Suppressor macrophage (primary cell): ENCODE data around the gene GLP1R.

ENCODE experiments used
- DNase-seq, 4 experiments: peaks; one replicate each; pipeline ENCODE4 v3.0.0-alpha.2; 2020 to 2022
- total RNA-seq, 17 experiments: gene quantifications; one replicate each; lab custom pipeline; 2026; ENCODE audit warnings: mixed read lengths in 6 of 17, inconsistent platforms in 3 of 17; lab: John Stamatoyannopoulos, UW

Gene GLP1R
- total RNA-seq = 0 to 3.2 (median 0) reads per million in 17 experiments

DNA sequence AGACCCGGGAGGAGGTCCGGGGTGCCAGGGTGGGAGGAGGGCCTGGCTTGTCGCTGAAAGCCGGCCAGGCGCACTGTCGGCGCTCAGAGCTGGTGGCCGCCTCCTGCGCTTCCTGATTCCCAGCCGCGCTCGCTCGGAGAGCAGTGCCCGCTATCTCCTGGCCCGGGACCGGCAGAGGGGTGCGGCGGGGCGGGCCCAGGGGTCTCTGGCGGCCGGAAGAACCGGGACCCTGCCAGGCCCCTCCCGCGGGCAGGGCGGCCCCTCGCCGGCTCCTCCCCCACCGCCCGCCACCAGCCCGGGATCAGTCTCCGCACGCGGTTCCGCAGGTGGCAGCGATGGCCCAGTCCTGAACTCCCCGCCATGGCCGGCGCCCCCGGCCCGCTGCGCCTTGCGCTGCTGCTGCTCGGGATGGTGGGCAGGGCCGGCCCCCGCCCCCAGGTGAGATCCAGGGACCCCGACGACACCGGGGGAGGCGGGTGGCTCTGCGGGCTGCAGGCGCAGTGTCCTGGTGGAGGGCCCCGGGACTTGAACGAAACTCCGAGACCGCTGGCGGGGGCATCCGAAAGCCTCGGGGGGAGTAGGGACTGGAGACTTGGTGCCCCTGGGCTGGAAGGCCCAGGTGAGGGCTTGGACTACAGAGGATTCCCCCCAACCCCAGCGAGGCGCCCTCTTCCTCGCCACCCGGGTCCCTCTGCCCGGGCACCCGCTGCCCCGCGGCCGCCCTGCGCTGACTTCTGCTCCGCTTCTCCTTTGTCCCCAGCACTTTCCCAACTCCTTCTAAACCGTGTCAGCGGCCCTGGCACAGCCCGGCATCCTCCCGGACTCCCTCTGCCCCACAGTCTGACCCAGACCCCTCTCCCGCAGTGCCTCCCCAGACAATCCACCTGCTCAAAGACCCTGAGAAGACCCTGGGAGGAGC lies at the start of gene GLP1R:
TSS of gene GLP1R (plus strand) at position 301 of the 919 bp plus-strand sequence. CDS start at position 361, 60 bp downstream.
- DNase-seq = peak in 2 of 4 experiments; percentile 7 to 8

GRCh38 chr6:39003072-39003471 lies 45.5 kb upstream of the GLP1R start:
- peak in 1 of 4 experiments; percentile 1 for DNase-seq

DNA sequence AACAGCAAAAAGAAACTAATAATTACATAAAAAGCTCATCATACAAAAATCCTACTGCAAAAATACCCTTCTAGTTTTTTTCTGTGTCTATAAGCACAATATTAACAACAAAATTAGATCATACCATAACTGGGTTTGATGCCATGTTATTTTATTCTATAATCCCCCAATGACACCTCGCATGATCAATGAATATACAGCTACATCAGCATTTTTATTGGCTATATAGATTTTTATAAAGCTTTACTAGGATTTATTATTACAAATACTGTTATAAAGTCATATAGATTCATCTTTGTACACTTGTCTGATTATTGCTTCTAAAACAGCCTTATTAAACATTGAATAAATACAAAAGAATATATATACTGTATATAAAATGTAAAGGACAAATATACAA lies 45.1 kb upstream of the GLP1R start:
- DNase-seq = no peak

DNA sequence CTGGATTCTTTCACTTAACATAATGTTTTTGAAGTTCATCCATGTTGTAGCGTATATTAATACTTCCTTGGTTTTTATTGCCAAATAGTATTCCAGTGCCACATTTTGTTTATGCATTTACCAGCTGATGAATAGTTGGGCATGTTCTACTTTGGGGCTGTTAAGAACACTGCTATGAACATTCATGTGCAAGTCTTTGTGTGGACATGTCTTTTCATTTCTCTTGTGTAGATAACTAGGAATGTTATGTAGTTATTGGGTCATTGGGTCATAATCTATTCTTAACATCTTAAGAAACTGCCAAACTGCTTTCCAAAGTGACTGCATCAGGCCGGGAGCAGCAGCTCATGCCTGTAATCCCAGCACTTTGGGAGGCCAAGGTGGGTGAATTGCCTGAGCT lies 43.8 kb upstream of the GLP1R start:
- no peak for DNase-seq

DNA sequence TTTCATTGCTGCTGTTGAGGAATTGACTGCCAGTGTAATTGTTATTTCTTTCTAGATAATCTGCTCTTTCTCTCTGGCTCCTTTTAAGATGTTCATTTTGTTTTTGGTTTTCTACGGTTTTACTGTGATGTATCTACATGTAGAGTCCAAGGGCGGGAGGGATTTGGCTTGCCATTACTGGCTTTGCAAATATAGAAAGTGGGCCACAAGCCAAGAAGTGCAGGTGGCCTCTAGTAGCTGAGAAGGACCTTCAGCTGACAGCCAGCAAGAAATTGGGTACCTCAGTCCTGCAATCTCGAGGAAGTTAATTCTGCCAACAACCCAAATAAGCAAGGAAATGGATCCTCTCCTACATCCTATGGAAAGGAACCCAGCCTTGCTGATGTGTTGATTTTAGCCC lies 42.8 kb upstream of the GLP1R start:
- DNase-seq = no peak

- DNase-seq = no peak
Measured at GRCh38 chr6:39007575-39007974, 41.0 kb upstream of the GLP1R start.

DNA sequence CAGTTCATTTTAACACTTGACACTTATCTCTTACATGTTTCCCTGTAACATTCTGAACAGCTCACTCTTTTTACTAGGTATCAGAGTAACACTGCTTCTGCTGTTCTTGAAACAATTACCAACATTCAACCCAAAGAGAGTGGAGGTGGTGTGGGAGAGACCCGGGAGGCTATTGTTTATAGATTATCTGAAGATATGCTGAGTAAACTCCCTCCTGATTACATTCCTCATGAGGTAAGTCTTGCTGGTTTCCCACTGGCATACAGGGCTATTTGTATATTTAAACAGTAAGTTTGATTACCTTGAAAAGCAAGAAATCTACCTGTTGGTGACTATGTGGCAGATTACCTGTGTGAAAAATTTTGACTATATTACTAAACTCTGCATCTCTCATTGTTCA lies 39.8 kb upstream of the GLP1R start:
- no peak for DNase-seq

DNA sequence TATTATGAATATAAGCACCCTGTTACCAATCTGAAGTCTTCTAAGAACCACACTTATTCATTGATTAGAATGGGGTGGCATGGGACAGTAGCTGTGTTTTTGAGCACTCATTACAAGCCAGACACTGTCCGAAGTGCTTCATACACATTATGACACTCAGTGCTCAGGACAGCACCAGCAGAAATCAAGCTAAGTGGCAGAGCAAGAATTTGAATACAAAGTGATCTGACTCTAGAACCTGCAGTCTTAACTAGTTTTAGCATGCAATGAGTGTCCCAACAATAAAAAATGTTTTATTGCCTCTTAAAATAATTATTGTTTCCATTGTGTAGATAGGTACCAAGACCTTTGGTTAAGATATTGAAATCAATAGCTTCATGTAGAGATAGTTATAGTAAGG lies 39.1 kb upstream of the GLP1R start:
- DNase-seq = no peak

DNA sequence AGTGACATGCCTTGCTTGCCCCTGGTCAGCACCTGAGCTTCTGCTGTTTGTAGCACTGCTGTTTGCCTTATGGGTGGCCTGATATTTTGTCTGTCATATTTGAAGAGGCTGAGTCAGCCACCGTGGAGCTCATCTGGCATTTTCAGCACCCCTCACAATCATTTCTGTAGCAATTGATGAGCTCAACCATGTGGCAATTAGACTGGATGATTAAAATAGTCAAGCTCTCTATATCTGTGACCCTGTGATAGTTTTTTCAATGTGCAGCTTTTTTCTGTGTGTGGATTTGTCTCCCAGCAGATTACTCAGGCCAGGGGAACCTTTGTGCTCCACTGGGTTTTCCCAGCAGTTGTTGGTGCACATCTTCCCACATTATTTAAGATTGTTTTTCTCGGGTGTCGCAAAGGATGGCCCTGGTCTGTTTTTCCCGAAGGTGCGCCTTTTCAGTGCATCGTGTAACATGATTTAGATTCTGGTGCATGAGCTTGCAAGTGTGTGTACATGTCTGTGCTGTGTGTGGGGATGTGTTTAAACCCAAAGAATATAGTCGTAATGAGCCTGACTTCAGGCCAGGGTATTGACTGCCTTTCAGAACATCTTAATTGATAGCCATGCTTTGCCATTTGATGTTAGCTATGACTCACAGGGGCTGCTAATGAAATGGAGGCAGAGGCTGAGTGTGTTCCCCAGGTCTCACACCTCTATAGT lies 31.6 kb upstream of the GLP1R start:
- no peak for DNase-seq

DNA sequence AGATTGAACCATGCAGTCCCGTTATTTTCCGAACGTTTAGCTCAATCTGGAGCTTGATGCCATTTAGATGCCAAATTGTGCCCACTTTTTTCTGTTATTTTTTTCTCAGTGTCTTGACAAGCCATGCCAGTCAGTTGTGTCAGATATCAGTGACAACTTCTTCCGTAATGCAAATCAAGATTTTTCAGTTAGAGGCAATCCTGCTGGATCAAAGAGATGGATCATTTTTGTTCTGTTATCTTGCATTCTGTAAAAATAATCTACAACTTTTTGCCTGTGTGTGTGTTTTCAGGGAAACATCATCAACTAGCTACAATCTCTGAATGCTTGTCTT lies 31.1 kb upstream of the GLP1R start:
- DNase-seq = no peak

DNA sequence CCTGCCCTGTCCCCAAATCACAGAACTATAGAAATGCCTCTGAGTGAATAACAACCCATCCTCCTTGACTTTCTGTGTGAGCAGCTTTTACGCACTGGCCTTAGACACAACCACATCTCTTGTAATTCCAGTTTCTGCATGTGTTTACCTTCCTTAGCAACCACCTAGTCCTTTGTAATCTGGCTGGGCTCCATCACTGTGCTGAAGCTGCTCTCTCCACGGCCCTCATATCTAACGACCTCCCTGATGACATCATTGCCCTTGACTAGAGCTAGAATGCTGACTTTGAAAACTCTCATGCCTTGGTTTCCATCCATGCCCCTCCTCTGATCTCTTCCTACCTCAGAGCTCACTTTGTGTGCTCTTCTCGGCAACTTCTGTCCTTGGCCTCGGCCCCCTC lies 30.5 kb upstream of the GLP1R start:
- DNase-seq = no peak

DNA sequence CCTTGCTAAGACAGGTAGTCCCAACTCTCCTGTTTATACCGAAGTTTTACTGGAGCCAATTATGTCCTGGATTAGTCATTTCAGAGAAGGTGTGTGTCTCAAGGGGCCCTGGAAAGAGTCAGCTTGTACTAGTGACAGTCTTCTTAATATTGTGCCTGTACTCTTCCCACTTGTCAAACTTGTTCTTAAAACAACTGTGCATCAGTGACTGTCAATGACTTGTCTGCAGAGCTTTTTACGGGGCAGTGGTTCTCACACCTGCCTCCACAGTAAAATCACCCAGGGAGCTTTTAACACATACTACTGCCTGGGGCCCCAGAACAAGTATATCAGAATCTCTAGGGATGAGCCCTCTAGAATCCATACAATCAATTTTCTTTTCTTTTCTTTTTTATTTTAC lies 28.4 kb upstream of the GLP1R start:
- DNase-seq = no peak

- DNase-seq = no peak
Measured at GRCh38 chr6:39021041-39021440, 27.5 kb upstream of the GLP1R start.

DNA sequence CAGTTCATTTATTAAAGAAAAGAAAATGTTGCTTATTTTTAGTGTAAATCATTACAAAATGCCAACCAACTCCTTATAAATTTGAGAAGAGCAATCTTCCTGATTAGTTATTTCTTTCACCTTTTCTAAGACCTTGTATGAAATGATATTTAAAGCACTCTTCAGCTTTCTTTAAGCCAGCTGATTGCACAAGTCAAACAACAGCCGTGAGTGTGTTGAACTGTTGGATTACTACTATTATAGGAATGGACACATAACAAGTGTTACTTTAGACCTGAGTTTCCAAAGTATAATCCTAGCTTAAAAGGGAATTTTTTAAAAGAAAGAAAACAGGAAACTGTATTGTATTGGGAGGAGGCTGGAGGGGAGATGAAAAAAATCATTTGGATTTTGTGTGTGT lies 26.8 kb upstream of the GLP1R start:
- DNase-seq = no peak

- no peak for DNase-seq
Measured at GRCh38 chr6:39026175-39026574, 22.4 kb upstream of the GLP1R start.

GRCh38 chr6:39029156-39030011 lies 19.2 kb upstream of the GLP1R start:
- peak; percentile 22 to 59 (median 40) for DNase-seq

GRCh38 chr6:39035681-39036080 lies 12.9 kb upstream of the GLP1R start:
- no peak for DNase-seq

DNA sequence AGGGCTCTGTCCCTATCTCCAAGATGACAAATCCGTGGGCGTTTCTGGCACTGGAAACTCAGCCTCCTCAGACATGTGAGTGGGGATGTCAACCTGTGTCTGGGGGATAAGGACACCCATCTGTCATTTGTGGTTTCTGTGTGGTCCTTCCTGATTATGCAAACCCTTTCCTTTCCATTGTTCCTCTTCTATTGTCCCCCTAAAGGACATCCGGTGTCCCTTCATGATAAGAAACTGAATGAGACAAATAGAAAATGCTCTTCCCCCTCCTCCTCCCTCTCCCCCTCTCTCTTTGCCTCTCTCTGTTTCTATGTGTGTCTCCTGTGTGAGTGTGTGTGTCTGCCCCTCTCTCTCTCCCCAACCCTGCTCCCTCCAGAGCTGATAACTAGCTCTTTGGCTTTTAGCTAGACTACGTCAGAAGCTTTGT lies 11.5 kb upstream of the GLP1R start:
- no peak for DNase-seq

- no peak for DNase-seq
Measured at GRCh38 chr6:39037707-39038106, 10.9 kb upstream of the GLP1R start.

GRCh38 chr6:39040080-39040673 lies 8.4 kb upstream of the GLP1R start:
- DNase-seq = no peak

DNA sequence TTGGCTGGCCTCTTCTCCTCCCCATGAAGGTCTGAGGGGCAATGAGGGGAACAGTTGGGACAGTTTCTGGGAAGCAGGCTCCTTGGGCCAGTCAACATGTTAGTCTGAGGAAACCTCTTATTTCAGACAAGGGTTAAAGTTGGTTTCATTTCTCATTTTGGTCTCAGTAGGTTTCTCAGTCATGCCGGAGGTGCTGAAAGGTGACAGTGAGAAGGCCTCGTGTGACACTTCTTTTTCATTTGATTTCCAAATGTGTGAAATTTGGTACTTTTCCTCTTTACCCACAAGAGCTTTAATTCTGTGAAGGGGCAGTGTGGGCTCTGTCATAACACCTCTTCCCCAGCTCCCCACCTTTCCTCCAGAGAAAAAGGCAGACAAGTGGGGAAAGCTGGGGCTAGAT lies 7.5 kb upstream of the GLP1R start:
- DNase-seq = no peak

DNA sequence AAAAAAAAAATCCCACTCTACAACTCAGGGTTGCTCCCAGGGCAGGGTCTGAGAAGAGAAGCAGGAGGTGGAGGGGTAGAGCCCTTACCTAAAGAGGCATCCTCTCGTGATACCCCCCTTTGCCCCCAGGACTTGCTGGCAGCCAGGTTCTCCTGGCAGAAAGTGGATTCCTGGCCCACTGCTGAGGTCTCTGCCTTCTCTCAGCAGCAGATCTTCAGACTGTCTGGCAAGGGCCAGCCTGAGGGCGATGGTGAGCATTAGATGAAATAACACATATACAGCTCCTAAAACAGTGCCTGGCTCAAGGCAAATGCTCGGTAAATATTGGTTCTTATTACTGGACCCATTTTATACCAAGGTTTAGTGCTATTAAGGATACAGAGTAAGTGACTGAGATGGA lies 4.8 kb upstream of the GLP1R start:
- no peak for DNase-seq

DNA sequence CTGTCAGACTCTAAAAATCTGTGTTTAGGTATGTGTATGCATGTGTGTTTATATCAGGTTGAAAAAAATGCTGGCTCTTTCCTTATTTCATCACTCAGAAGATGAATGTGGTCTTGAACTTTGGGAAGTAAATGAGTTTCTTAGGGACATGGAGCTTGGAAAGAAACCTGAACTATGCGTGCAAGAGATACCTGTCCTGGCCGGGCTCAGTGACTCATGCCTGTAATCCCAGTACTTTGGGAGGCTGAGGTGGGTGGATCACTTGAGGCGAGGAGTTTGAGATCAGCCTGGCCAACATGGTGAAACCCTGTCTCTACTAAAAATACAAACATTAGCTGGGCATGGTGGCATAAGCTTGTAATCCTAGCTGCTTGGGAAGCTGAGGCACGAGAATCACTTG lies 4.4 kb upstream of the GLP1R start:
- no peak for DNase-seq
